ENCODE results near the gene AKR1B1. TPM values are rescaled to one million over a fixed set of nuclear protein-coding genes. Genes with fewer than 3 reads are reported as not detected.

The AKR1B1 gene
- total RNA-seq, 1 experiment from 2014 or later, result 135 TPM

Other genes starting within 250 kb of the AKR1B1 start
- gene SLC35B4, start 142.2 kb downstream of the AKR1B1 start, total RNA-seq (2021), result 31.5 to 35.5 TPM (median 32.6 TPM) in 3 replicates
- gene AKR1B10, start 68.5 kb upstream of the AKR1B1 start, total RNA-seq (2021), result 0.18 to 0.22 TPM in 2 of 3 replicates, not detected in the other
- gene AKR1B15, start 90.0 kb upstream of the AKR1B1 start, total RNA-seq (2021), result not detected in 3 replicates
- gene BPGM, start 187.8 kb upstream of the AKR1B1 start, total RNA-seq (2021), result 12.5 to 15.6 TPM (median 14.6 TPM) in 3 replicates